ENCODE results near the gene MCHR1. TPM values are rescaled to one million over a fixed set of nuclear protein-coding genes. Genes with fewer than 3 reads are reported as not detected.
"Not testable (repeated sequence)": the region's sequence is repeated elsewhere in the genome, so short reads cannot be mapped to it uniquely, and the experiment has no call there.

The MCHR1 gene
- total and polyA plus RNA-seq, 12 donors, result 0.15 to 1.5 (median 0.37) TPM; not detected in 1

- intact Hi-C loops (cut with DNase I), result no loop called here
- Histone ChIP-seq H3K4me1 (peaks cover 0 to 26% (median 10%) of the 10 kb centered on the region in 9 donors), H3K36me3 (no peaks in the 10 kb centered on the region), H3K27ac (peak overlapping the region in 9 of 10 donors; percentile 20 to 81 (median 61)), H3K4me3 (no peak overlapping the region), H3K27me3 (no peaks in the 10 kb centered on the region), H3K9me3 (peaks cover 0 to 10% (median 0%) of the 10 kb centered on the region in 11 donors)
- peak in 5 of 8 donors; percentile 25 to 63 (median 50) for ATAC-seq
- TF ChIP-seq CTCF (IDR thresholded peaks at IDR 0.05), result no peak
- DNase-seq, result no peak
- 73 to 77% methylated on average over 4 of the region's 4 CpGs for WGBS, 2 donors
Observed at GRCh38 chr22:40673017-40673416, 6.3 kb upstream of the MCHR1 start.

- Histone ChIP-seq H3K36me3 (no peaks in the 10 kb centered on the region), H3K4me1 (peaks cover 6 to 31% (median 18%) of the 10 kb centered on the region in 9 donors), H3K9me3 (peaks cover 0 to 1% (median 0%) of the 10 kb centered on the region in 11 donors), H3K27ac (no peak overlapping the region), H3K27me3 (peaks cover 0 to 8% (median 0%) of the 10 kb centered on the region in 7 donors), H3K4me3 (no peak overlapping the region)
- ATAC-seq (peak in 1 of 8 donors; percentile 20), DNase-seq (no peak)
- intact Hi-C loops (cut with DNase I), result no loop called here
- TF ChIP-seq CTCF (IDR thresholded peaks at IDR 0.05), result no peak
- WGBS, 2 donors, result 75 to 83% methylated on average over 4 of the region's 4 CpGs
Observed at GRCh38 chr22:40674274-40674673, 5.0 kb upstream of the MCHR1 start.

- Histone ChIP-seq H3K27ac (peak overlapping the region in 3 of 10 donors; percentile 2 to 55 (median 36)), H3K4me1 (peaks cover 6 to 42% (median 22%) of the 10 kb centered on the region in 9 donors), H3K27me3 (peaks cover 0 to 22% (median 0%) of the 10 kb centered on the region in 7 donors)
- H3K9me3 ChIP-seq; ATAC-seq; intact Hi-C loops (cut with DNase I); H3K4me3 ChIP-seq; DNase-seq; H3K36me3 ChIP-seq: not testable (repeated sequence)
- 83 to 94% methylated on average over 4 of the region's 4 CpGs for WGBS, 2 donors
Observed at GRCh38 chr22:40676166-40676565, 3.1 kb upstream of the MCHR1 start.

GRCh38 chr22:40676644-40677043, 2.6 kb upstream of the MCHR1 start:
- Histone ChIP-seq H3K4me1 (peaks cover 6 to 42% (median 22%) of the 10 kb centered on the region in 9 donors), H3K4me3 (no peak overlapping the region), H3K9me3 (no peaks in the 10 kb centered on the region), H3K27me3 (peaks cover 0 to 22% (median 0%) of the 10 kb centered on the region in 7 donors), H3K27ac (peak overlapping the region in 3 of 10 donors; percentile 2 to 55 (median 36)), H3K36me3 (no peaks in the 10 kb centered on the region)
- no peak for TF ChIP-seq CTCF (IDR thresholded peaks at IDR 0.05)
- 98 to 100% methylated on average over 3 of the region's 3 CpGs for WGBS, 2 donors
- intact Hi-C loops (cut with DNase I), result no loop called here
- ATAC-seq, result no peak
- DNase-seq, result no peak

GRCh38 chr22:40678493-40679248, 613 bp upstream of the MCHR1 start:
- ATAC-seq, result peak in 1 of 8 donors; percentile 16

More at GRCh38 chr22:40678493-40679248, 613 bp upstream of the MCHR1 start:
- no peaks in the 10 kb centered on the region for H3K9me3 ChIP-seq
- no peak for DNase-seq
- H3K4me1 ChIP-seq, result peaks cover 6 to 45% (median 30%) of the 10 kb centered on the region in 9 donors
- peaks cover 0 to 22% (median 0%) of the 10 kb centered on the region in 7 donors for H3K27me3 ChIP-seq
- H3K4me3 ChIP-seq, result peak overlapping the region in 7 of 10 donors; percentile 27 to 46 (median 39)
- H3K27ac ChIP-seq, result no peak overlapping the region
- intact Hi-C loops (cut with DNase I), result no loop called here
- 65 to 68% methylated on average over 14 of the region's 14 CpGs for WGBS, 2 donors
- no peak for TF ChIP-seq CTCF (IDR thresholded peaks at IDR 0.05)
- no peaks in the 10 kb centered on the region for H3K36me3 ChIP-seq

Measured in heart right ventricle (tissue), 16 donors.